Stimulated activated naive CD4-positive, alpha-beta T cell treated with Interleukin-2 at 50 U/mL for 16 hours (primary cell): ENCODE data around the gene EMX1.
A peak's percentile ranks its signal among the peaks of the same experiment; 100 is the strongest.

Source experiments
- DNase-seq: peaks from one replicate; lab custom pipeline; 2025; lab: John Stamatoyannopoulos, UW

EMX1 gene

DNA sequence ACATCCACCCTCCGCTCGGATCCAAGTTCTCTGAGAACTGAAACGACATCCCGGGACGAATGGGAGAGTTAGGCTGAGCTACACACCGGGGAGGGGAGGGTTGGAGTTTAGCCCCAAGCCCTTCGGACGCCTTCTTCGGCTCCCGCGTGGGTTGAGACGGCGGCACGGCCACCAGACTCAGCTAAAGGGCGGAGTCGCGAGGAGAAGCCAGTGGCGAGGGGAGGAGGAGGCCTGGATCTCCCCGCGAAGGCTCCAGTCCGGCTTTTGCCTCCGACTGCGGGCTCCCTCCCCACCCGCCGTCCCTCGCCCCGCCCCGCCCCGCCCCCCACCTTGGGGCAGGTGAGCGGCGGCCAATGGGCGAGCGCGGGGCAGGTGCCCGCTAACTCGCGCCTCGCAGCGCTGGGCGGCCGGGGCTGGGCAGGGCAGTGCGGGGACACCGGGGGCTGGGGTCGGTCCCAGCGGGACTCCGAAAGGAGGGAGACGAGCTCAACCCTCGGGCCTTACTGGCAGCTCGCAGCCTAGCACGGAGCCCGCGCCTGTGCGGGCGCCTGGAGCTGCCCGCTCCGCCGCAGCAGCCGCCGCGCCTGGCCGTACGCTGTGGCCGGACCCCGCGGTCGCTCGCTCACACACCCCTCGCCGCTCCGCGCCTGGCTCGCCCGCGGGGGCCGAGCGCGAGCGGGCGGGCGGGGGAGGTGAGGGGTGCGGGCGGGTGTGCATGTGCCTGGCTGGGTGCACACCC is at the start of gene EMX1:
Gene EMX1, plus strand, starts transcription at position 382 of the 739 bp plus-strand sequence. Its CDS starts 334 bp downstream, at position 716.
- DNase-seq = peak; percentile 59

DNA sequence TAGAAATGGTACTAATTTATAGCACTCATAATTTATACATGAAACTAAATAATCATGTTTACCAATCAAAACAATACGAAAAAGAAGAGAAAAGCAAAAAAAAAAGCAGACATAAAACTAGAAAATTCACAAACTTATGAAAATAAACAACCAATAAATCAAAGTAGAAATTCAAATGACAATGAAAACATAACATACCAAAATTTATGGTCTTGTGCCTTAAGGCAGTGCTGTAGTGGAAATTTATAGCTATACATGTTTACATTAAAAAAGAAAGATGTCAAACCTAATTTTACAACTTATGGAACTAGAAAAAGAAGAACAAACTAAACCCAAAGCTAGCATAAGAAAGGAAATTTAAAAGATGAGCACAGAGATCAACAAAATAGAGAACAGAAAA is 46.3 kb upstream of the EMX1 start:
- no peak for DNase-seq

DNA sequence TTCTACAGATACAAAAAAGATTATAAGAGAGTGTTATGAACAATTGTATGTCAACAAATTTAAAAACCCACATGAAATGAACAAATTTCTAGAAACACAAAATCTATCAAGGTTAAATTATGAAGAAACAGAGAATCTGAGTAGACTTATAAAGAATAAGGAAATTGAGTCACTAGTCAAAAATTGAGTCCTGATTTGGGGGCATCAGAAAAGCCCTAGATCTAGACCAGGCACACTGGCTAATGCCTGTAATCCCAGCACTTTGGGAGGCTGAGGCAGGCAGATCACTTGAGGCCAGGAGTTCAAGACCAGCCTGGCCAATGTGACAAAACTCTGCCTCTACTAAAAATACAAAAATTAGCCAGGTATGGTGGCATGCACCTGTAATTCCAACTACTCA is 45.4 kb upstream of the EMX1 start:
- no peak for DNase-seq

DNA sequence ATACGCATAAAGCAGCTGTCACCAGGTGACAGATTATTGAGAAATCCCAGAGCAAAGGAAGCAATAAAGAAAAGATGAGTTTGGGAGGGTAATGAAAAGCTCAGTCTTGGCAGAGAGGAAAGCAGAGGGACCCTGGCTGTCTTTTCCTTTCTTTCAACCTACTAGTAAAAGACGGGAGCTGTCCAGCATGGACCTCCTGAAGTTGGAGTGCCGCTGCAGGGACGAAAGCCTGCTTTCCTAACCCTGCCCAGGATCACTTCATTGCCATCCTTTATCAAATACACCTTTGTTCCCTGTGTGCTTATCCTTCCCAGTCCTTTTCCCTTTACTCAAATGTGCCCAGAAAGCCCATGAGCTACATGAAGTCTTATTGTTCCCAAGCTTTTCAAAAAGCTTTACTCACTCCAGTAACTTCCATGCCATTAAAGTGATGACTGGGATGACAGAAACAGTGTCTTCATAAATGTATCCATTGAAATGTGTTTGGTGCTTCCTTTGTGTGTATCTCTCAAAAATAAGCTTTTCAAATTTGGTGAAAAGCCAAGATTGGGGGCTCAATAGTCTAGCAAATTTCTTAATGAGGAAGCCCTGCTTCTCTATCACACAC is 33.9 kb upstream of the EMX1 start:
- DNase-seq = no peak

DNA sequence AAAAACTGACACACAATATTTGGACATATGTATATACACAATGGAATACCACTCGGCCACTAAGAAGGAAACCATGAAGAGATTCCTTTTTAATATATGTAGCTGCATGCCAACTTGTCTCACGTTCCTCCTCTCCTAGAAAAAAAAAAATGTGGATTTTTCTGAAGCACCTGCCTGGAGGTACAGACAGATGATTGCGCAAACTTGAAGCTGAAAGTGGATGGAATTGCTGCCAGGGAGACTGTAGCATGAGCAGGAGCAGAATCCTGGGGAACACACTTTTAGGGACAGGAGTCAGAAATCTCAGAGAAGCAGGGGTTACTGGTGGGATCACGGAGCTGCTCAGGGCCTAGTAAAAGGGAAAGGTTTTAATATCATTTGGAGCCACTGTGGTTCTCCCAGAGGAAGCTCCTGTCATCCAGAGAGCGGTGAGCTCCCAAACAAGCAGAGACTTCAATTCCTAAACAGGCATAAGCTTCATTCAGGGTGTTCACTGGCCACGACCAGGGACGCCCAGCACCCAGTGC is 30.8 kb upstream of the EMX1 start:
- DNase-seq = no peak

DNA sequence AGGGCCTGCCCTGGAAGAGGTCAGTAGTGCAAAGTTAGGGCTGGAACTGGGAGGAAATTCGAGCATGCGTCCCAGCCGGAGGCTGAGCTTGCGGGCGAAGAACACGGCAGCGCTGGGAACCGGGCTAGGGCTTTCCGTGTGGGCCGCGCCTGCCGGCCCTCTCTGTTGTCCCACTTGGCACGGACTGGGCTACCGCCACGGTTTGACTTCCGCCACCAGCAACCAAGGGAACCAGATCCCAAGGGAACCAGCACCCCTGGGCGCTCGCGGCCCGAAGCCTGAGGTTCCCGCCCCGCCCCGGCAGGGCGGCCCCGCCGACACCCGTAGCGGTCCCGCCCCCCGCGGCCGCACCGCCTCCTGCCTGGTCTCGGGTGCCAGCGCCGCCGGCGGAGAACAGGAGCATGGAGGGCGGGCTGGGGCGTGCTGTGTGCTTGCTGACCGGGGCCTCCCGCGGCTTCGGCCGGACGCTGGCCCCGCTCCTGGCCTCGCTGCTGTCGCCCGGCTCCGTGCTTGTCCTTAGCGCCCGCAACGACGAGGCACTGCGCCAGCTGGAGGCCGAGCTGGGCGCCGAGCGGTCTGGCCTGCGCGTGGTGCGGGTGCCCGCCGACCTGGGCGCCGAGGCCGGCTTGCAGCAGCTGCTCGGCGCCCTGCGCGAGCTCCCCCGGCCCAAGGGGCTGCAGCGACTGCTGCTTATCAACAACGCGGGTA is 30.1 kb upstream of the EMX1 start, which contains the start of gene SPR:
Gene SPR, plus strand, starts transcription at position 377 of the 708 bp plus-strand sequence. Its CDS starts 25 bp downstream, at position 402.
- DNase-seq = peak; percentile 56

DNA sequence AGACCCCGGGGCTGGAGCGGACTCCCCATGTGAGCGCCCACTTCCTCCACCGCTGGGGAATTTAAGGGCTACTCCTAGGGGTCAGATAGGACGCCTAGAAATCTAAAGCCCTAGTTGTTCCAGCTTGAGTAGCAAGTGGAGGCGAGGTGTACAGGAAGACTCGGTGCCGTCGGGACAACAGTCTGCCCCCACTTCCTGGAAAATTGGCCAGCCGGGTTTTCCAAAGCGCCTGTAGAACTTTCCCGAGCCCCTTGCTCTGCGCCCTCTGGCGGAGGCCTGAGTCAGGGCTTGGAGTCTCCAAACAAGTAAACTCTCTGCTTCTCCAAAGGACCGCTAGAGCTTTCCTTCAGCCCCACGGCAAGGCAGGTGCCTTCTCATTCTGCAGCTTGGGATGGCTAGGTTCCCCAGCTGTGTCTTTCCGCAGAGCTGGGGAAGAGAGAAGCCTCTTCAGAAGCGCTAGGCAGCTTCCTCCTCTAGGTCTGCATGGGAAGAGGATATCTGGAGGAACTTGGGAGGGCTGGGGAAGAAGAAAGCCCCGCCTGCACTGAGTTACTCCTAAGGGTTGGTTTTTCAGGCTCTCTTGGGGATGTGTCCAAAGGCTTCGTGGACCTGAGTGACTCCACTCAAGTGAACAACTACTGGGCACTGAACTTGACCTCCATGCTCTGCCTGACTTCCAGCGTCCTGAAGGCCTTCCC is 29.4 kb upstream of the EMX1 start:
- peak; percentile 53 for DNase-seq

DNA sequence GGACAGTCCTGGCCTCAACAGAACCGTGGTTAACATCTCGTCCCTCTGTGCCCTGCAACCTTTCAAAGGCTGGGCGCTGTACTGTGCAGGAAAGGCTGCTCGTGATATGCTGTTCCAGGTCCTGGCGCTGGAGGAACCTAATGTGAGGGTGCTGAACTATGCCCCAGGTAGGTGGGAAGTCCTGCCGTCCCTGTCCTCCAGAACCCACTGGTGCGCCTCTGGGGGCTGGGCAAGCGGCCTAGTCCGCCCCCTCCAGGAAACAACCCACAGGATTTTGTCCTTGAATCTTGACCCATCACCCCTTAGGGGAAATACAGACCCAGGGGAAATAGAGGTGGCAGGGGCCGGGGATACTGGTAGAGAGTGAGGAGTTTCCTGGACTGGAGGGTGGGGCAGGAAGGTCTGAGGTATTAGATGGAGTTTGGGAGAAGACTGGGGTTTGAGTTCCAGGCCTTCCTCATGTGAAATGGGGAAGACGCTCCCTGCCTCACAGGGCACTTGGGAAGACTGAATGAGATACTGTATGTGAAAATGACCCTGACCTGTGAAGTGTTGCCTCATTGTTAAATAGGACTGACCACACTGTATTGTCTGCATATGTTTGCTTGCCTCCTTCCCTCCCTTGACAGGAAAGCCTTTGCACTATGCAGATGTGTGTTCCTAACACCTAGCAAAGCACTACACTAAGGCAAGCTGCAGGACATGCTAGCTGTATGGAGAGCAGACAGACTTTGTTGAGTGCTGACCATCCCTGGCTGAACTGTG is 28.7 kb upstream of the EMX1 start:
- no peak for DNase-seq

DNA sequence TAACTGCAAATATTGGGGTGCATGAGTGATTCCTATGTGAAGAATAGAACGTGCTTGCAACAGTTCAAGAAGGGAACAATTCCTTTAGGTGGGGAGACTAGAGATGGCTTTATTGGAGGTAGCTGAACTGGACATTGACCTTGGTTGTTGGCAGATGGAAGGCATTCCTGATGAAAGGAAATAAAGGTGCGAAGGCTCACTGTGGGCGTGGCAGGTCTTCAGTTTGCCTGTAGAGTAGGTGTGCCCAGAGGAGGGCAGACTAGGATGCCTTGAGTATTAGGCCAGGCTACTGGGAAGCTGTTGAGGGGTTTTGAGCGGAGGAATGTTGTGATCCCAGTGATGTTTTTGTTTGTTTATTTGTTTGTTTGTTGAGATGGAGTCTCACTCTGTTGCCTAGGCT is 27.3 kb upstream of the EMX1 start:
- no peak for DNase-seq

DNA sequence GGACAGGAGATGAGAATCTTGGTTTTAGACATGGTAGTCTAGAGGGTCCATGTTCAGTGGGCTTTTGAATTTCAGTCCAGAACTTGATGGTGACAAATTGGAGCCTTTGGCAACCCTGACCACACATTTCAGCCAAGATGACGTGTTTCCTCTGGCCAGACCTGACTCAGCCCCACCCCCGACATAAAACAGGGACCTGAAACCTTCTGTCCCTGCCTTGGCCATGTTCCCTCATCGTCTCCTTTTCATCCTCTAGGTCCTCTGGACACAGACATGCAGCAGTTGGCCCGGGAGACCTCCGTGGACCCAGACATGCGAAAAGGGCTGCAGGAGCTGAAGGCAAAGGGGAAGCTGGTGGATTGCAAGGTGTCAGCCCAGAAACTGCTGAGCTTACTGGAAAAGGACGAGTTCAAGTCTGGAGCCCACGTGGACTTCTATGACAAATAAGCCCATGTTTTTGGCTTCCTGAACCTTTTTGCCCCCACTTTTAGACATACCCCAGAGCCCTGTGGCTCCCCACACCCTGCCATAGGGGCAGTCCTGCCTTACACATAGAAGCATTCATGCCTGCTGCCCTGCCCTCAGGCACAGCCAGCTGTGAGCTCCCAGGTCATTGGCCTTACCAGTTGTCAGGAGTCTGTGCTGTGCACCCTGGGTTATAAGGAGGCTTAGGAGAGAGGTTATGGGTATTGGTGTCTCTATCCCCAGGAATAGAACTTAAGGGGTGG is 26.1 kb upstream of the EMX1 start:
- DNase-seq = no peak

DNA sequence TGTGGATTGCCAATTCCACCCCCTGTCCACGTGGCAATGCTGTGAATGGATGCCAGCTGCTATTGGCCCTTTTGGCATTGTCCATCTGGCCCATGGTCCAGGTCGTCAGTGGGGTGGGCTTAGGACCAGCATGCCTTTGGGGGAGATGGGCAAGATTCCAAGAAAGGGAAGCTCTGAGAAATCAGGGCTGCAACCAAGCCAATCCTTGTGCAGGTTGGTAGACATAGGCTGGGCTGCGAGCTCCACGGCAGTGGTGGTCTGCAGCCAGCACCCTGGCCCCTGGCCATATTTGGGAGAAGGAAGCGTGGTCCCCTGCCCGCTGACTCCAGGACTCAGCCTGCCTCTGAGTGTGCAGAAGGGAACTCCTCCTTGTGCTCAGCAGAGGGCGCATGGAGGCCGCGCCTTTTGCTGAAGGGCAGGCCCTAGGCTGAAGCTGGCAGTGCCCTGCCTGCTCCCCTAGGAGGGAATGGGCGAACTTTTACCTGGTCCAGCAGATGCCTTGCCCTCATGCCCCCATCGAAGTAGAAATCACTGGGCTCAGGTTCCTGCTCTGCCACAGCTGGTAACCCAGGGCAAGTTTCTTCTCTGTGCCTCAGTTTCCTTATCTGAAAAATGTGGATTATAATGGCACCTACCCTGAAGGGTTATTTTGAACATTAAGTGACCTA is 24.7 kb upstream of the EMX1 start:
- DNase-seq = peak; percentile 21

DNA sequence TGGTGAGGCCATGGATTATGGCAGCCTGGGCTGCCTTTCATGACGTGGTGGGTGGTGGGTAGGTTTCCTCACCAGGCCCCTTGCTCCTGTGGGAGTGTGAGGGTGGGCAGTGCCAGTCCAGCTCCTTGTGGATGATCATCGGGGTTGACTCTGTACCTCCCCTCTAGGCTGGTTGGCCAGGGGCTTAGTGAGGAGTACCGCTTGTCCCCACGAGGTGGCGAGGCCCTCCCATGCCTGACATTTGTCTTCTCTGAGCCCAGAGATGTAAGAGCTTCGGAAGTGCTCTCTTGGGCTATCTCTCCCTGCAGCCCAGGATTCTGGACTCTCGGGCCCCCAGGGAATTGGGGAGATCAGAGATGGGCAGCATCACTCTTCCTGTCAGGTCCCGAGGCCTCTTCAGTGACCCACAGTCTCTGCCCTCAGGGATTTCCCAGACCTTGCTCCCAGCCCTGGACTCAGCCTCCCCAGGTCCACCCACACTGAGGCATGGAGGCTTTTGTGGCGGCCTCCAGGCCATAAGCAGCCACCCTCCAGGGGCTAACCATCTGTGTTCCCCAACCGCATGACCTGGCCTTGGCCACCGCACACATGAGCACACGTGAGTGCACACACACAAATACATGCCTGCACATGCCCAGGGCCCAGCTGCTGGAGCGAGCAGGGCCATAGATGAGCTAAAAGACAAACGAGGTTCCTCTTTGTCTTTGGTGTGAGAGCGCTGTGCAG is 23.6 kb upstream of the EMX1 start:
- DNase-seq = no peak

DNA sequence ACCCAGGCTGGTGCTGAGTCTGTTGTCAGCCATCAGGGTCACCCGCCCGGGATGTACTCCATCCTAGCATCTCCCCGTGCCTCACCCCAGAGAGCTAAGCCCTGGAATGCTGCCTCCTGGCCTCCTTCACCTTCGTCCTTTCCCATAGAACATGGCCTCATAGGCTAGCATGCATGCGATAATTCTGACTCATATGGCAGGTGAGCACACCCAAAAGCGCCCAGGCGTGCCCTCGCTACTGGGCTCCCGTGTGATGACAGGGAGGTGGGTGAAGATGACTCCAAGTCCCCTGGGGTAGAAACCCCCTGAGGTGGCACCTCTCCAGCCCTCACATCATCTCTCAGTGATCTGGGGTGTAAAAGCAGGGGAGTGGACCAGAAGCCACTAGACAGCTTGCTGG is 22.8 kb upstream of the EMX1 start:
- DNase-seq = no peak

DNA sequence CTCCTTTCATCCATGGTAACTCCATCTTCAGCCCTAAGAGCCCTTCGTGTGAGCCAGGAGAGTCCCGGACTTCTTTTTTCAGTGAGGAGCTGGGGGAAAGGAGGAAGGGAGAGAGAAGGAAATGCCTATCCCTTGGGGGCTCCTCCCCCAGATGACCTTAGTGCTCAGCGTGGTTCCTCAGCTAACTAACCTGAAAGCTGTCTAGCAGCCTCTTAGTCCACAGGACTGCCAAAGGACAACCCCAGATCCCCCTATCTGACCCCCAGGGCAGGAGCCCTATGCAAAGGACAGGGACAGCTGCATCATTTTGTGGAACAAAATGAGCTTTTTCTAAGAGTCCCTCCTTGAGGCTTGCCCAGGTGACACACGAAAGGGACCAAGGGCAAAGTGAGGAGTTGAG is 22.2 kb upstream of the EMX1 start:
- no peak for DNase-seq

DNA sequence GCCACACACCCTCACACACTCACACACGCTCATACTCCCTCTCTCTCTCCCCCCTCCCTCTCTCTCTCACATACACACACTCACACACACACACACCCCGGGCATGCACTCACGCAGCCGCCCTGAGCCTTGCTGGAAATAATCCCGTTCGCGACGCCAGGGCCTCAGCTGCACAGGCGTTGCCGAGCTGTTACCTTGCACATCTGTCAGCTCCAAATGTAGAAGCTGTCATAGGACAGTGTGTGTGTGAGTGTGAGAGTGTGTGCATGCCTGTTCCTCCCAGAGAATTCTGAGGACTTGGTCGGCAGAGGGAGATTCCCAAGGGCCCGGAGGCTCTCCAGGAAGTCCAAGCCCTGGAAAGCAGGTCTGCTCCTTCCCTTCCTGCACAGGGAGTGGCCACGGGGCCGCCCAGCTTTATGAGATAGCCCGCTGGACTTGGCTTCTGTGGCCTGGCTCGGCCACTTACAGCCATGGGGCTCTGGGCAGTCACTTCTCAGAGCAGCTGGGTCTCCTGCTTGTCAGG is 21.5 kb upstream of the EMX1 start:
- DNase-seq = no peak

DNA sequence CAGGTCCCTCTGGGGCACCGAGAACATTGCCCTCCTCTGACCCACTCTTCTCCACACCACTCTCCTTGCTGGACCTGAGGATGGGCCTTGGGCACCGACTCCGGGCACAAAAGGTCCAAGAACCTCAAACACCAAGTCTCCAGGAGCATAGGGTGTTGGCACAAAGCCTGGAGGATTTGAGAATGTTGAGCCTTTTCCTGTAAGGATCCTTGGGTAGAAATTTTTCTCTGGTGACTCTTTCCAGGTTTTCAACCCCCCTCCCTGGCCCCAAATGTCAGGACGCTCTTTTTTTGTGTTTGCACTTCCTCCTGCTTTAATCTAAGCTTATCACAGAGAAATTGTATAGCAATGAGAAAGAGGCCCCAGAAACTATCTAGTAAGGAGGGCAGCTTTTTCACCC is 20.9 kb upstream of the EMX1 start:
- DNase-seq = no peak

DNA sequence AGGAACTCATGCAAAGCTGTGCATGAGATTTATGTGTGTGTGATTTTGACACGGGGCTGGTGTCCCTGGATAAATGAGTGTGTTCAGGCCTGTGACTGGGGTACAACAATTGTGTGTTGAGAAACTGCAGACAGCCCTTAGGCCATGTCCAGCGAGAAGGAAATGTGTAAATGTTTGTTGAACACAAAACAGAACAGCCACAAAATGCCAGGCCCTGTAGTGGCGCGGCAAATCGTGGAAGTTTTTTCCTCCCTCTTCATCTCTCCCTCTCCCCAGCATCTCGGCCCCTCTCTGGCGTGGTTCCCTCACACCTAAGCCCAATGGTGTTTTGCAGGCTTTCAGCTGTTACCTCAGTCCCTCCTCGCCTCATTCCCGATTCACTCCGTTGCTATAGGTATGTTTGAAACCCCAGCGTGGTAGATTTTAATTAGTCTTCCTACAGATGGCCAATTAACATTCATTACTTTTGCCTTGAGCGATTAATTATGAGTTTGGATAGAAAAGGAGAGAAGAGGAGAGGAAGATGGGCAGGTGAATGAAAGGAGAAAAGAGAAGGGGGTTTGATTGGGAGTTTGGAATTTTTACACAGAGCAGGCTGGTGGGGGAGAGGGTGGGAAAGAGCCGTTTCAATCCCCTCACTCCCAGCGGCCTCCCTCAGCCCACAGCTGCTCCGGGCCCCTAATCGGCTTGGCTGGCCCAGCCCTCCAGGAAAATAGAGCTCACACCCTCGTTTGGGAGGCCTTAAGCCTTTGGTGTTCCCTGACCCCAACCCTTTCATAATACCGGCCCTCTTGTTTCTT is 19.3 kb upstream of the EMX1 start:
- DNase-seq = no peak

DNA sequence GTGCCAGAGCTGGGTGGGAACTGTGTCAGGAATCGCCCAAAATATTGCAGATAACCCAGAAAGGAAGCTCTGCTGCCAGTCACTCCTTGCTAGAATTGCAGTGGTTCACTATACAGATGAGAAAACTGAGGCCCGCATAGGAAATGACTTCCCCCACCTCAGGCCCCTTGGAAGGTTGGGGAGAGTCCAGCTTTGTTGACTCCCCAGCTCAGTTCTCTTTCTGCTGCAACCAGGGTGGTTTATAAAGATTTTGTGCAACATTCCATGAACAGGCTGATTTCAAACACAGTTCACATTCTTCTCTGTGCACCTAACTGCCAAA is 18.8 kb upstream of the EMX1 start:
- DNase-seq = no peak
